Ureter (tissue), 1 donor: ENCODE results near the gene FADS1. TPM values are rescaled to one million over a fixed set of nuclear protein-coding genes. Genes with fewer than 3 reads are reported as not detected.

Experiments used
- DNase-seq: peaks from one replicate; pipeline ENCODE4 v3.0.0-alpha.2; 2020; ENCODE audit warnings: low spot score
- total RNA-seq: library from RNA; stranded (reverse); gene quantifications from one replicate; pipeline ENCODE4 v1.2.4, GENCODE V29; 2023
- donor health status: DM: yes; HTN: yes; CAD: no.

Gene FADS1
- total RNA-seq, 1 donor from 2014 or later, result 40.7 TPM

GRCh38 chr11:61762223-61762615 lies 54.6 kb downstream of the FADS1 start:
- DNase-seq, result no peak

- DNase-seq, result no peak
Measured at GRCh38 chr11:61761440-61762222, 55.2 kb downstream of the FADS1 start.

- no peak for DNase-seq
Measured at GRCh38 chr11:61760946-61761345, 55.9 kb downstream of the FADS1 start.

GRCh38 chr11:61757213-61757862 lies 59.5 kb downstream of the FADS1 start:
- no peak for DNase-seq

- no peak for DNase-seq
Measured at GRCh38 chr11:61756452-61757212, 60.2 kb downstream of the FADS1 start.

- no peak for DNase-seq
Measured at GRCh38 chr11:61756147-61756451, 60.7 kb downstream of the FADS1 start.

- no peak for DNase-seq
Measured at GRCh38 chr11:61754534-61755482, 62.0 kb downstream of the FADS1 start.

GRCh38 chr11:61753672-61754071 lies 63.1 kb downstream of the FADS1 start:
- DNase-seq, result no peak

GRCh38 chr11:61752925-61753521 lies 63.8 kb downstream of the FADS1 start:
- DNase-seq, result no peak

GRCh38 chr11:61752117-61752924 lies 64.5 kb downstream of the FADS1 start, which contains the start of gene MYRF:
MYRF (plus strand) TSS chr11:61752636; CDS start chr11:61752745, 109 bp downstream.
- DNase-seq, result no peak

- no peak for DNase-seq
Measured at GRCh38 chr11:61751384-61751783, 65.4 kb downstream of the FADS1 start.

- no peak for DNase-seq
Measured at GRCh38 chr11:61750631-61751273, 66.1 kb downstream of the FADS1 start.

Other genes with a start within 250 kb of the FADS1 start
- 6.7 TPM for gene SYT7, start 235.9 kb downstream of the FADS1 start, total RNA-seq
- 2.7 TPM for gene DAGLA, start 136.6 kb downstream of the FADS1 start, total RNA-seq
- 4.7 TPM for gene MYRF, start 64.4 kb downstream of the FADS1 start, total RNA-seq
- 98.7 TPM for gene TMEM258, start 24.4 kb downstream of the FADS1 start, total RNA-seq
- gene FEN1, start 24.1 kb downstream of the FADS1 start, total RNA-seq, result 10.4 TPM
- 118 TPM for gene FADS2, start 11.3 kb upstream of the FADS1 start, total RNA-seq
- gene FADS3, start 74.5 kb upstream of the FADS1 start, total RNA-seq, result 31.1 TPM
- 14.9 TPM for gene RAB3IL1, start 100.6 kb upstream of the FADS1 start, total RNA-seq
- 9.4 TPM for gene BEST1, start 133.3 kb upstream of the FADS1 start, total RNA-seq
- 2,368 TPM for gene FTH1, start 150.6 kb upstream of the FADS1 start, total RNA-seq